T-helper 17 cell (primary cell): ENCODE results near the gene CACHD1. TPM values are rescaled to one million over a fixed set of nuclear protein-coding genes. Genes with fewer than 3 reads are reported as not detected.

Experiments used
- ATAC-seq: fragments of 150-1000 bp; cut with Tn5 transposase; 2 replicates; pipeline ENCODE4 v1.10.0; 2021; ENCODE audit warnings: mild to moderate bottlenecking, moderate library complexity
- DNase-seq, 3 donors: peaks; one replicate each; pipeline versions ENCODE4 v3.0.0 to v3.0.0-alpha.2; 2020 to 2021
- H3K9me3 ChIP-seq: one replicate; pipeline ENCODE4 v1.7.0; 2013; ENCODE audit warnings: low read length, mild to moderate bottlenecking; ENCODE audit not compliant: control insufficient read depth, poor library complexity, severe bottlenecking
- H3K27ac Mint-ChIP-seq: one replicate; pipeline ENCODE4 v1.8.0; 2022; ENCODE audit warnings: mild to moderate bottlenecking, moderate library complexity, mixed read lengths
- H3K27me3 Mint-ChIP-seq: one replicate; pipeline ENCODE4 v1.8.0; 2022; ENCODE audit warnings: mixed read lengths
- H3K36me3 Mint-ChIP-seq: one replicate; pipeline ENCODE4 v1.8.0; 2022; ENCODE audit warnings: low read depth, mixed read lengths
- H3K4me1 Mint-ChIP-seq: one replicate; pipeline ENCODE4 v1.8.0; 2022; ENCODE audit warnings: mild to moderate bottlenecking, mixed read lengths
- H3K4me3 Mint-ChIP-seq: one replicate; pipeline ENCODE4 v1.8.0; 2022; ENCODE audit warnings: mild to moderate bottlenecking, moderate library complexity, mixed read lengths
- total RNA-seq, 4 donors: library from RNA in 2 of 4; stranded (reverse) in 2 of 4; gene quantifications; one replicate each; pipeline ENCODE4 v1.2.3 and lab custom pipeline; 2022 to 2026

Gene CACHD1
- total RNA-seq, 2 donors from 2014 or later, result 0.05 TPM; not detected in 1

DNA sequence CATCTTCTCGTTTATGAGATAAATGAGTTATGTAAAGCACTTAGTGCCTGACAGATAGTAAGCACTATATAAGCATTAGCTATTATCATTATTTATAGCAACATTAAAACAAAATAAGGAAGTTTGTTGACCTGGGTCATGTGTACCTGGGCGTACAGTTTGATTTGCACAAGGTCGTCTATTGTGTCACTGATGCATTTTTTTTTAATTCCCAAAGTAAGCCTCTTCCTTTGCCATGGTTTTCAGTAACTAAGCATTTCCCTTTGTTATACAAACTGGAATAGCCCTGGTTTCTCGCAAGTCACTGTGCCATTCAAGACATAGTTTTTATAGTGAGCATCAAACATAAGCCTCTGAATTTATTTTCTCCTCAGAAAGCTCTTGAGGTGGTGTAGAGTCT is 72.2 kb downstream of the CACHD1 start:
- ATAC-seq, result no peak
- no peak overlapping the region for H3K27ac Mint-ChIP-seq

DNA sequence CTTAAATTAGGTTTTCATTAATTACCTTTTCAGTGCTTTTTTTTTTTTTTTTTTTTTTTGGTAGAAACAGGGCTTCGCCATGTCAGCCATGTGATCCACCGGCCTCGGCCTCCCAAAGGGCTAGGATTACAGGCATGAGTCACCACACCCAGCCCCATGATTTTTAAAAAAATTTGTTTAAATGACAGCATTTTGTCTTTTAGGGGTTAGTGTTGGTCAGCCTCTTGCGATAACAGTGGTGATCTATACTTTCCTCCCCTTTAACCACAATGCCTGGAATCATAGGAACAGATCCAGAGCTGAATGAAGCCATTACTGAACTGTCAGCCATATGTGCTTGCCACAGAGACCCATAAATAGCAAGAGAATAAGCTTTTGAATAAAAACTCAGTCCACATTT is 73.9 kb downstream of the CACHD1 start:
- Mint-ChIP-seq H3K27me3 (peaks cover 15% of the 10 kb centered on the region), H3K4me1 (peaks cover 10% of the 10 kb centered on the region), H3K27ac (no peak overlapping the region)

More for the DNA sequence above, 72.2 kb downstream of the CACHD1 start:
- Mint-ChIP-seq H3K27me3 (peaks cover 15% of the 10 kb centered on the region), H3K36me3 (no peaks in the 10 kb centered on the region), H3K4me1 (peaks cover 10% of the 10 kb centered on the region), H3K4me3 (no peak overlapping the region)
- peaks cover 2% of the 10 kb centered on the region for H3K9me3 ChIP-seq
- DNase-seq, result no peak

DNA sequence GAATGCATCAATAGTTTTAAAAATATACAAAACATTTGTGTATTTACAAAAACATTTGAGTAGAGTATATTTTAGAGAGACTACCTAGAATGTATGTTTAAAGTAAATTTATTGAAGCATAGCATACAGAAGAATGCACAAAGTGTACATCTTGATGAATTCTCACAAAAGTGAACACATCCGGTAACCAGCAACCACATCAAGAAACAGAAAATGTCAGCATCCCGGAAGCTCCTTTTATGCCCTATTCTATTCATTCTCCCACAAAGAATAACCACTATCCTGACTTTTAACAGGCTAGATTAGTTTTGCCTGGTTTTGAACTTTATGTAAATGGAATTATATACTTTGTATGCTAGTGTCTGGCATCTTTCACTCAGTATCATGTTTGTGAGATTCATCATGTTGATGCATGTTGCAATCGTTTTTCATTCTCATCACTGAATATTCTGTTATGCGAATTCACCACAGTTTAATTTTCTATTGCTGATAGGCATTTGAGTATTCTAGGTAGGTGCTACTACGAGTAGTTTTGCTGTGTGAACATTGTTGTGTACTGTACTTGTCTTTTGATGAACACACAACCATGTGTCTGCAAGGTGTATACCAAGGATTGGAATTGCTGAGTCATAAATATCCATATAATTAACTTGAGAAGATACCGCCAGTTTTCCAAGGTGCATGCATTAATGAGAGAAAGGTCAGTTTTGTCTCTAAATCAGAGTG is 75.4 kb downstream of the CACHD1 start:
- no peak for DNase-seq
- H3K9me3 ChIP-seq, result peaks cover 4% of the 10 kb centered on the region
- Mint-ChIP-seq H3K4me3 (no peak overlapping the region), H3K4me1 (peaks cover 12% of the 10 kb centered on the region), H3K27ac (no peak overlapping the region), H3K36me3 (no peaks in the 10 kb centered on the region), H3K27me3 (peaks cover 19% of the 10 kb centered on the region)
- ATAC-seq, result peak; percentile 40

More for the DNA sequence above, 73.9 kb downstream of the CACHD1 start:
- no peaks in the 10 kb centered on the region for H3K36me3 Mint-ChIP-seq
- ATAC-seq (no peak), DNase-seq (no peak)
- peaks cover 4% of the 10 kb centered on the region for H3K9me3 ChIP-seq
- H3K4me3 Mint-ChIP-seq, result no peak overlapping the region

DNA sequence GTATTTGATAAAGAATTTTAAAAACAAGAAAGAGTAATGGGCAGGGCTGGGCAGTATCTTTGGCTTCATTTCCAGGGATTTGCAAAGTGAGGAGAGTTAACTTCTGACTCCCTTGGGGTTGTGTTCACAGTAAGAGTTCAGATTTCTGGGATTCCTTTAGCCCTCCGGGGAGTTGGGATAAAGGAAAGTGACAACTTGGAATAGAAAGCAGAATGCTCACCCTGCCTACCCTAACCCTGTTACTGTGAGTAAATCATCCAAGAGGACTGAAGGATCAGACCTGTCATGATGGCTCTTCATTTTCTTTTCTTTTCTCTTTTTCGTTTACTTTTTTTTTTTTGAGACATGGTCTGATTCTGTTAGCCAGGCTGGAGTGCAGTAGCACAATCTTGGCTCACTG is 76.1 kb downstream of the CACHD1 start:
- DNase-seq (no peak), ATAC-seq (no peak)
- peak overlapping the region; percentile 47 for H3K4me3 Mint-ChIP-seq
- no peaks in the 10 kb centered on the region for H3K36me3 Mint-ChIP-seq
- no peak overlapping the region for H3K27ac Mint-ChIP-seq
- peaks cover 13% of the 10 kb centered on the region for H3K27me3 Mint-ChIP-seq
- peaks cover 4% of the 10 kb centered on the region for H3K9me3 ChIP-seq
- peaks cover 8% of the 10 kb centered on the region for H3K4me1 Mint-ChIP-seq

DNA sequence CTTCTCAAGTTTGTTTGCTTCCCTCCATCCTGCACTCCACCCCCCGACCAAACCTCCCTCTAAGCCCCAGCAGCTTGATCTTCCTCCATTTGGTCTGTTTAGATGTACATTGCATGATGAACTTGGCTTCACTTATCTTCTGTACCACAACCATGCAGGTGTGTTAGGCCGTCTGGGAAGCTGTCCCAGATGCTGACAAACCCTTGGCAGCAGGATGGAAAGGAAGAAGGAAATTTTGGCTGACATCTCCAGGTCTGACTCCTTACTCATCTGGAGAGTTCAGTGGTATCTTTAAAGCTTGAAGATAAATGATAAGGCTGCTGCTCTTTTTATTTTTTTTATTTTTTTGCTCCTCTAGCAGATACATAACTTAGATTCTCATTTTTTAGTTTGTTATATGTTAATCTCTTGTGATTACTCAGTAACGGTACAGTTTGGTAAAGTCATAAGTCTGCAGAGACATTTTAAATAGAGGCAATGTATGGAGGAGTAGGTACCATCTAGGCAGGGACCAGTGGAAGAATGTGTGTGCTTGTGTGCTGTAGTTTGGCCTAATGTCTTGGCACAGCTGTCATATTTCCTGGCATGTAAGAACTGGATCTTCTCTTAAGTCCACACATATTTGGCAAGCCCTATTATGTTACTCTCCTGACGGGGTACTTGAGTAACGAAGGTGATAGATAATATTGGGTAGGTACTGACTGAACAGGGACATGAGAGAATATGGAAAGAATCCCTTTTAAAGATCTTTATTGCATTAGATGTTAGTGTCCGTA is 79.7 kb downstream of the CACHD1 start:
- Mint-ChIP-seq H3K27me3 (peaks cover 18% of the 10 kb centered on the region), H3K27ac (no peak overlapping the region), H3K4me3 (no peak overlapping the region), H3K4me1 (peaks cover 11% of the 10 kb centered on the region), H3K36me3 (no peaks in the 10 kb centered on the region)
- no peak for ATAC-seq
- peaks cover 4% of the 10 kb centered on the region for H3K9me3 ChIP-seq
- no peak for DNase-seq

DNA sequence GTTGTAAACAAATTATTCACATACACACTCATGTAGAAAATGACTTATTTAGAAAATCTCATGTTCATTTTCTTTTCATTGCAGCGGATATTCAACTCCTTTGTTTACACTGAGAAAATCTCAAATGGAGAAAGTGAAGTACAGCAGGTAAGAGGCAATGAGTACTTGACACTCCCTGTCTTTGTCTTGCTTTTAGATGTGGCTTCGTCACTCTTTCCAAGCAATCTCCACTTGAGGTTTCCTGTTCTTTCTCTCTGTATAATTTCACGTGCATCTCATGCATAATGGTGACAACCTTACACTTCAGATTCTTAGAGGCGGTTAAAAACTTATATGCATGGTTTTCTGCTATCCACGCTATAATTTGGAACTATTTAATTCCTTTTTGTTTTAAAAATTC is 80.6 kb downstream of the CACHD1 start:
- H3K9me3 ChIP-seq, result peaks cover 4% of the 10 kb centered on the region
- no peak overlapping the region for H3K27ac Mint-ChIP-seq
- H3K4me3 Mint-ChIP-seq, result no peak overlapping the region
- ATAC-seq, result peak; percentile 58
- peaks cover 27% of the 10 kb centered on the region for H3K27me3 Mint-ChIP-seq
- no peak for DNase-seq
- peaks cover 7% of the 10 kb centered on the region for H3K4me1 Mint-ChIP-seq
- no peaks in the 10 kb centered on the region for H3K36me3 Mint-ChIP-seq

DNA sequence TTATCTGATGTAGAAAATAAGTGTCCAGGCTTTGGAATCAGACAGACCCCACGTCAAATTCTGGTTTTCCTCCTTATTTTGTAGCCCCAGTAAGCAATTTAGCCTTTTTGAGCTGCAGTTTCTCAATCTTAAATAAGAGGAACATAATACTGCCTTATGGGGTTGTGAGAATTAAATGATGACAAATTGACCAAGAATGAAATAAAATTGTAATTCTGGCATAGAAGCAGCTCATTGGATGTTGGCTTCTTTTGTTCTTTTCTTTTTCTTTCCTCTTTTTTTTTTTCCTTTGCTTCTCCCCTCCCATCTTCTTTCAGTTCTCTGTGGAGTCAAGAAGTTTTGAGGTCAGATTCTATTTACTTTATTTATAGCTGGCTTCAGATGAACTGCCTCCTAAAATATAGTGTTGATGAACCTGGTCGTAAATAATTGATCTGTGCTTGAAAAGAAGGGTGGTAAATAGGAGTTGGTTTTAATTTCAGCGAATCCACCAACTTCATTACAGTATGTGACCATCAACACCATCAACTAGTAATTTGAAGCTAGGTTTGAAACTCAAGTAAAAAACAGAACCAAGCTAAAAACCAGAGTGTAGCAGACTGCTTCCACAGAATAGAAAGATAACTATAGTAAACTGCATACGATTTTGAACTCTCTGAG is 81.1 kb downstream of the CACHD1 start:
- DNase-seq (no peak), ATAC-seq (no peak)
- Mint-ChIP-seq H3K4me1 (peaks cover 7% of the 10 kb centered on the region), H3K27ac (no peak overlapping the region), H3K36me3 (no peaks in the 10 kb centered on the region), H3K4me3 (no peak overlapping the region), H3K27me3 (peaks cover 33% of the 10 kb centered on the region)
- H3K9me3 ChIP-seq, result peaks cover 4% of the 10 kb centered on the region

DNA sequence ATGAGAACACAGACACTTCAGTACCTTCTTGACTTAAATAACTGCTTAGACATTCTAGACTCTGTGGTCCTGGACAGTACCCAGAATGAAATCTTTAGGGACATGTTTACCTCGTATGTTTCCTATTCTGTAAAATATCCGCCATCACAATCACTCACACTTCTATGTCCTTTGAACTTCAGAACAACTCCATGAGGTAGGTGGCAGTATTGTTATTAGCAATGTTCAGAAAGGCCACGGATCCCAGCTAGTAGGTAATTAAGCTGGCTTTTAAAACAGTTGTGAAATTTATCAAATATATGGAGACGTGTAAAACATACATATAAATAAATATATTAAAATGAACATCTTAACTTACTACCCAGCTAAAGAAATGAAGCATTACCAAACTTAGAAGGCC is 83.4 kb downstream of the CACHD1 start:
- DNase-seq, result no peak
- no peak overlapping the region for H3K4me3 Mint-ChIP-seq
- no peaks in the 10 kb centered on the region for H3K36me3 Mint-ChIP-seq
- peaks cover 7% of the 10 kb centered on the region for H3K4me1 Mint-ChIP-seq
- no peak for ATAC-seq
- no peak overlapping the region for H3K27ac Mint-ChIP-seq
- H3K27me3 Mint-ChIP-seq, result peaks cover 44% of the 10 kb centered on the region
- H3K9me3 ChIP-seq, result no peaks in the 10 kb centered on the region

DNA sequence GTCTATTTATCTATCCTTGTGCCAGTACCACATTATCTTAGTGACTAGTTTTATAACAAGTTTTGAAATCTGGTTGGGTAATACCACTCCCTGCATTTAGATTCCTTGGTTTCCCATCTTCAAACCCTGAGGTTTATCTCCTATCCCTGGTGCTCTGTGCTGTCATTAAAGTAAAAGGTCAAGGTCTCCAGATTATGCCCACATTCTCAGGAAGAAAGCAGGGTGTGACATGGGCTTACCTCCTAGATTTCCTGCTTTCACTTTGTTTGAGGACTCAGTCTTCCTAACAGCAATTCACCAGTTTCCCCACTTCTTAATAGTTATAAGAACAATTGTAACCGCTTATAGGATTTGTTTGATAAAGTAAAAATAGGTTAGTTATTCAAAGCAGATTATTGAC is 86.0 kb downstream of the CACHD1 start:
- ATAC-seq (no peak), DNase-seq (no peak)
- no peak overlapping the region for H3K27ac Mint-ChIP-seq
- H3K27me3 Mint-ChIP-seq, result peaks cover 53% of the 10 kb centered on the region
- no peaks in the 10 kb centered on the region for H3K36me3 Mint-ChIP-seq
- H3K4me1 Mint-ChIP-seq, result peaks cover 4% of the 10 kb centered on the region
- H3K9me3 ChIP-seq, result no peaks in the 10 kb centered on the region
- H3K4me3 Mint-ChIP-seq, result no peak overlapping the region

DNA sequence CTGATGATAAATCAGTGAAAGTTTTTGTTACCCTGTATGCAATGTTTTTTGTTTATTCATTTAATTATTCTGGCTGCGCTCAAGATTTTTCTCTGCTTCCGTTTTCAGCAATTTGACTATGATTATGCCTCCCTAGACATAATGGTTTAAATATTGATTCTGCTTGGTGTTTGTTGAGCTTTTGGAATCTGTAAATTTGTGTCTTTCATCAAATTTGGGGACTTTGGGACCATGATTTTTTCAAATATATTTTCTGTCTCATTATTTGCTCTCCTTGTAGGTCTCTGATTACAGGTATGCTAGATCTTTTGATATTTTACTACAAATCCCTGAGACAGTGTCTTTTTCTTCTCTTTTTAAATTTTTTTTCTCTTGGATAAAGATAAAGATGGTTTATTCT is 92.1 kb downstream of the CACHD1 start:
- no peaks in the 10 kb centered on the region for H3K9me3 ChIP-seq
- no peaks in the 10 kb centered on the region for H3K36me3 Mint-ChIP-seq
- peaks cover 56% of the 10 kb centered on the region for H3K27me3 Mint-ChIP-seq
- H3K4me1 Mint-ChIP-seq, result no peaks in the 10 kb centered on the region
- H3K4me3 Mint-ChIP-seq, result no peak overlapping the region
- DNase-seq, result no peak
- no peak for ATAC-seq
- no peak overlapping the region for H3K27ac Mint-ChIP-seq

DNA sequence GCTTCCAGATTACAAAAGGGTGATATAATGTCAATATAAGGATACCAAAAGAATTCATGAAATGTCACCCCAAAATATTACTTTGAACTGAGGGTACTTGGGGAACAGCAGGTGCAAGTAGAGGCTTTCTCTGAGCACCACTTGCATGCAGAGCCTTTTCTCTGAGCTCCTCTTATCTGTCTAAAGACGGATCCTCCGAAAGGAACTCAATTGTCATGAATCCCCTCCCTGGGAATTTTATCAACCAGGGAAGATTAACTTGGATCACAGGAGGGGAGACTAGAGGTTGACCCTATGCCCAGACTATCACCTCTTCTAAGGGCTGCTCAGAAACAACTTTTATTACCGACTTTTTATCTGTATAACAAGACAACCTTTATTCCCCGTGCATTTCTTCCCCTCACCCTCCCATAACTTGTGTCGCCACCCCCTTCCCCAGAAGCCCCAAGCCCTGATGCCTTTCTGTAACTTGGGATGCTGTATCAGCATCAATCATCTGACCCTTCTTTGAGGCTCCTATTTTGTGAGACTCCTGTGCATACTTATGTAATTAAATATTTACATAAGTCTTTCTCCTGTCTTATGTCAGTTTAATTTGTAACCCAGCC is 94.1 kb downstream of the CACHD1 start:
- Mint-ChIP-seq H3K27me3 (peaks cover 60% of the 10 kb centered on the region), H3K4me3 (no peak overlapping the region), H3K36me3 (no peaks in the 10 kb centered on the region), H3K4me1 (no peaks in the 10 kb centered on the region), H3K27ac (no peak overlapping the region)
- DNase-seq (no peak), ATAC-seq (no peak)
- H3K9me3 ChIP-seq, result no peaks in the 10 kb centered on the region

DNA sequence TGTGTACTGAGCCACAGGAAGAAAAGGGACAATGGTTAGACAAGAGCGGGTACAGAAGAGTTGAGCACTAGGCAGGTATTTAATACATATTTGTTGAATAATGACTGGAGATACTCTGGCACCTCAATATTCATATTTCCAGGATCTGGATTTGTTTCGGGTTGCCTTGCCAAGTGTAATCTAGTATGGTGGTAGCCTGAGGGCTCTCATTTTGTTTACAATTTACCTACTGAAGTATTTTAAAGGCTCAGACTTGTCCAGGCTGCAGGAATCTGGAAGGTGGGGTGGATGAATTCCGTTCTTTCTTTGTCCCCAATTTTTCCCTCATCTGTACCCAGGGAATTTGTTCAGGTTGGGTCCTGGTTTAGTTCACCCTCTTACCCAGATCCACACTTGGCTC is 95.0 kb downstream of the CACHD1 start:
- Mint-ChIP-seq H3K4me1 (no peaks in the 10 kb centered on the region), H3K36me3 (no peaks in the 10 kb centered on the region), H3K4me3 (no peak overlapping the region), H3K27me3 (peaks cover 56% of the 10 kb centered on the region), H3K27ac (no peak overlapping the region)
- no peak for ATAC-seq
- no peak for DNase-seq
- no peaks in the 10 kb centered on the region for H3K9me3 ChIP-seq
